ENCODE measurements around the gene NELFCD.
"Not testable (repeated sequence)": the region's sequence is repeated elsewhere in the genome, so short reads cannot be mapped to it uniquely, and the experiment has no call there.

NELFCD gene

GRCh38 chr20:58980711-58981627 is at the start of gene NELFCD:
Gene NELFCD (plus strand): TSS chr20:58981256. CDS start chr20:58981310, 54 bp downstream.
- H3K4me1 ChIP-seq (ENCODE audit: insufficient read depth, low read length) = peaks cover 11% of the 10 kb centered on the region
- H3K36me3 ChIP-seq (ENCODE audit: insufficient read depth, low read depth, low read length) = peaks cover 3% of the 10 kb centered on the region; the same call in 1 of the 2 replicates
- no peaks in the 10 kb centered on the region; the same call in 1 of the 2 replicates for H3K27me3 ChIP-seq (ENCODE audit: insufficient read depth, low read length)
- peak within 1 kb of the TSS; percentile 64 for H3K27ac ChIP-seq (ENCODE audit: low read length)
- peak within 1 kb of the TSS; percentile 91 for H3K4me3 ChIP-seq (ENCODE audit: low read length)
- H3K9ac ChIP-seq (ENCODE audit: low read depth, low read length) = peak within 1 kb of the TSS; percentile 91
- H3K9me3 ChIP-seq (ENCODE audit: insufficient read depth, low read depth, low read length) = no peaks in the 10 kb centered on the region

DNA sequence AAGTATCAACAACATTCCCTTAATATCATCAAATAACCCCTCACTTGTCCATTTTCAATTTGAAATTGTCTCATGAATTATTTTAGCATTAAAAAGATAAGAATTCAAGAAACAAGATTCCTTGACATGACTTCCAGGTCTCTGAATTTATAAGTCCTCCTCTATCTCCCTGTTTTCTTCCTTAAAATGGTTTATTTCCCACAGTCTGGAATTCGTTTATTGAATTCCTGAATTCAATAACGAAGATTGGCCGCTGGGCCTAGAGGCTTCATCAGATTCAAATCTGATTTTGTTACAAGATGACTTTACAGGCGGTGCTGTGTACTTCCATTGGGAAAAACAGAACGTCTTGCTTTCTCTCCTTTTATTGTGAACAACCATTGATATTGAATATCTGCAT is 48.9 kb upstream of the NELFCD start:
- H3K9ac ChIP-seq (ENCODE audit: low read depth, low read length) = no peak overlapping the region
- H3K4me1 ChIP-seq (ENCODE audit: insufficient read depth, low read length) = no peaks in the 10 kb centered on the region
- H3K9me3 ChIP-seq (ENCODE audit: insufficient read depth, low read depth, low read length) = peaks cover 6% of the 10 kb centered on the region; the same call in 1 of the 2 replicates
- H3K27ac ChIP-seq (ENCODE audit: low read length) = no peak overlapping the region
- no peaks in the 10 kb centered on the region for H3K27me3 ChIP-seq (ENCODE audit: insufficient read depth, low read length)
- no peak overlapping the region for H3K4me3 ChIP-seq (ENCODE audit: low read length)
- H3K36me3 ChIP-seq (ENCODE audit: insufficient read depth, low read depth, low read length) = no peaks in the 10 kb centered on the region

DNA sequence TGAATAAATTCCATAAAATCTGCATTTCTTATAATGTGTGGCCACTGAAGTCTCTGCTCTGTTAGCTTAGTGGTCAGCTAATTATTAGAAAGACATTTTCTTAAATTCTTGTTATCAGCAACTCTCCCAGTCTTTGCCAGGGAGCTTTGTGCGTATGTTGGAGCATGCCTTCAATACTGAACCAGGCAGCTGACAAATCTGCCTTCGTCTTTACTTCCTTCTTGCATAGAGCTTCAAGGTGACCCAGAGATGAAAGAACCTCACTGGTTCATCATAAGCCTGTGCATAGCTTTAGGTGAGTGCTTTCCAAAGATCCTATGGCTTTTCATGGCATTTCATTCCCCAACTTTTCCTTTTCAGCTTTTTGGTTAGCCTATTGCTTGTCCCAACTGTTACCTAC is 43.0 kb upstream of the NELFCD start:
- H3K4me3 ChIP-seq (ENCODE audit: low read length) = no peak overlapping the region
- H3K9me3 ChIP-seq (ENCODE audit: insufficient read depth, low read depth, low read length) = peaks cover 6% of the 10 kb centered on the region; the same call in 1 of the 2 replicates
- no peaks in the 10 kb centered on the region for H3K4me1 ChIP-seq (ENCODE audit: insufficient read depth, low read length)
- no peaks in the 10 kb centered on the region for H3K27me3 ChIP-seq (ENCODE audit: insufficient read depth, low read length)
- H3K27ac ChIP-seq (ENCODE audit: low read length) = no peak overlapping the region
- no peaks in the 10 kb centered on the region for H3K36me3 ChIP-seq (ENCODE audit: insufficient read depth, low read depth, low read length)
- H3K9ac ChIP-seq (ENCODE audit: low read depth, low read length) = no peak overlapping the region

- H3K4me3 ChIP-seq (ENCODE audit: low read length) = no peak overlapping the region
- H3K9me3 ChIP-seq (ENCODE audit: insufficient read depth, low read depth, low read length) = peaks cover 6% of the 10 kb centered on the region; the same call in 1 of the 2 replicates
- H3K27me3 ChIP-seq (ENCODE audit: insufficient read depth, low read length) = no peaks in the 10 kb centered on the region
- H3K27ac ChIP-seq (ENCODE audit: low read length) = no peak overlapping the region
- no peaks in the 10 kb centered on the region for H3K4me1 ChIP-seq (ENCODE audit: insufficient read depth, low read length)
- H3K36me3 ChIP-seq (ENCODE audit: insufficient read depth, low read depth, low read length) = no peaks in the 10 kb centered on the region
- H3K9ac ChIP-seq (ENCODE audit: low read depth, low read length) = no peak overlapping the region
Measured at GRCh38 chr20:58938541-58938940, 42.5 kb upstream of the NELFCD start.

DNA sequence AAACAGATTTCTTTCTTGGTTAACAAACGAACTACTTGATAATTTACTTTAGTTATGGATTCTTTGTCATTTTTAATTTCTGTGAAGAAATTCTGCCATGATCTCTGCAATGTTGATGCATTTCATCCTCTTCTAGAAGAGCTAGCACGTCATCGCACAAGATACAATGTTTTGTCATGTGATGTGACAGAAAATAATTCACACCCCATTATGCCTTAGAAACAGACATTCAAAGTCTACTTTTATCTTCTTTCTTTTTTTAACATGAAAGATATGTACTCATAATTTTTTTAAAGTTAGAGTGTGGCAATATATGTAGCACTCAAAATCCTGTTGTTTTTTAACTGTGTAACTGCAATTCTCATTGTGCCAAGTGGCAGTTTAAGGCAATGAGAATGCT is 39.6 kb upstream of the NELFCD start:
- Histone ChIP-seq H3K27me3 (ENCODE audit: insufficient read depth, low read length) (no peaks in the 10 kb centered on the region), H3K4me3 (ENCODE audit: low read length) (no peak overlapping the region), H3K4me1 (ENCODE audit: insufficient read depth, low read length) (no peaks in the 10 kb centered on the region), H3K9me3 (ENCODE audit: insufficient read depth, low read depth, low read length) (0 out of 2 replicates have a peak, but pooled peaks cover under 1% of the 10 kb centered on the region), H3K9ac (ENCODE audit: low read depth, low read length) (no peak overlapping the region), H3K27ac (ENCODE audit: low read length) (no peak overlapping the region), H3K36me3 (ENCODE audit: insufficient read depth, low read depth, low read length) (no peaks in the 10 kb centered on the region)

GRCh38 chr20:58942549-58942948 is 38.5 kb upstream of the NELFCD start:
- Histone ChIP-seq H3K9ac (ENCODE audit: low read depth, low read length) (no peak overlapping the region), H3K27ac (ENCODE audit: low read length) (no peak overlapping the region), H3K9me3 (ENCODE audit: insufficient read depth, low read depth, low read length) (no peaks in the 10 kb centered on the region)

DNA sequence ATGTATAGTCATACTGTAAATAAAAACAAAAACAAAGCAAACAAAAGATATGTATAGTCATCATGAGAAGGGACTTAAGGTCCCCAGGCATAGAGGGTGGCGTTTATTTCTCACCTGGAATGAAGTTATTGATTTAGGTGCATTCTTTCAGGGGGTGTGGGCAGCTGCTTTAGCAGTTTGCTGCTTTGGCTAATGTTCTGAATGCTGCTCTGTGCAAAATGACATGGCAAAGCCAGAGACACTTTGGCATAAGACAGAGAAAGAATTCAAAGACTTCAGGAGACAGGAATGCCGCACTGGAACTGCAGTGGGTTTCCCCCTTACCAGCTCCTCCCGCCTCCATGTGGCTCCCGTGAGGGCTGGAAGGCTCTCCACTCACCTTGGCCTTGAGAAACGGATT is 36.4 kb upstream of the NELFCD start:
- no peak overlapping the region for H3K27ac ChIP-seq (ENCODE audit: low read length)
- H3K9me3 ChIP-seq (ENCODE audit: insufficient read depth, low read depth, low read length) = no peaks in the 10 kb centered on the region
- no peaks in the 10 kb centered on the region for H3K36me3 ChIP-seq (ENCODE audit: insufficient read depth, low read depth, low read length)
- no peak overlapping the region for H3K9ac ChIP-seq (ENCODE audit: low read depth, low read length)
- H3K27me3 ChIP-seq (ENCODE audit: insufficient read depth, low read length) = no peaks in the 10 kb centered on the region
- H3K4me3 ChIP-seq (ENCODE audit: low read length) = no peak overlapping the region
- no peaks in the 10 kb centered on the region for H3K4me1 ChIP-seq (ENCODE audit: insufficient read depth, low read length)

More at GRCh38 chr20:58942549-58942948, 38.5 kb upstream of the NELFCD start:
- no peaks in the 10 kb centered on the region for H3K36me3 ChIP-seq (ENCODE audit: insufficient read depth, low read depth, low read length)
- no peak overlapping the region for H3K4me3 ChIP-seq (ENCODE audit: low read length)
- no peaks in the 10 kb centered on the region for H3K4me1 ChIP-seq (ENCODE audit: insufficient read depth, low read length)
- no peaks in the 10 kb centered on the region for H3K27me3 ChIP-seq (ENCODE audit: insufficient read depth, low read length)

- Histone ChIP-seq H3K4me3 (ENCODE audit: low read length) (no peak overlapping the region), H3K9me3 (ENCODE audit: insufficient read depth, low read depth, low read length) (no peaks in the 10 kb centered on the region), H3K27me3 (ENCODE audit: insufficient read depth, low read length) (no peaks in the 10 kb centered on the region), H3K4me1 (ENCODE audit: insufficient read depth, low read length) (no peaks in the 10 kb centered on the region), H3K36me3 (ENCODE audit: insufficient read depth, low read depth, low read length) (no peaks in the 10 kb centered on the region), H3K9ac (ENCODE audit: low read depth, low read length) (no peak overlapping the region), H3K27ac (ENCODE audit: low read length) (no peak overlapping the region)
Measured at GRCh38 chr20:58945965-58946631, 35.0 kb upstream of the NELFCD start.

DNA sequence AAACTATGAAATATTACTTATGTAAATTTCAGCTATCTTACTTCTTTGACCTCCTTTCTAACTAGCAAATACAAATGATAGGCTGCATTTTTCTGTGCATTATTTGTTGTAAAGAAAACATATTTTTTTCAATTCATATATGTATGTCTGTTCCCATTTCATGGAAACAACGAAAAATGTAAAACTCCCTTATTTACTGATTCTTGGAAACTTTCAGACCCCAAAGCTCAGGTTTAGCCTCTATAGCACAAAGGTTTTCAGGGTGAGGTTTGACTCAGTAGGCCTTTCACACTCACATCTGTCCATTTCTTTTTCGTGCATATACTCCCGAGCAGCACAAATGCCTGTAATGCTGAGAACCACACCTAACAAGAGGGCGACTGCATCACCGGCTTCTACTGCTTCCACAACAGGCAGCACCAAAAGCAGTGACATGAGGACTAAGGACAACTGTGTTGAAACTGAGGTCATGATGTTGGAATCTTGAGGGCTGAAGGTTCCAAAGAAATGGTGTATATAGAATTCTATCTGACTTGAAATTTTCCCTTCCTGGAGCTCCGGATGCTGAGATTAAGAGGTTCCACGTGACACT is 33.2 kb upstream of the NELFCD start:
- not testable (repeated sequence) for H3K27me3 ChIP-seq (ENCODE audit: insufficient read depth, low read length); H3K4me1 ChIP-seq (ENCODE audit: insufficient read depth, low read length); H3K9ac ChIP-seq (ENCODE audit: low read depth, low read length); H3K4me3 ChIP-seq (ENCODE audit: low read length); H3K27ac ChIP-seq (ENCODE audit: low read length); H3K36me3 ChIP-seq (ENCODE audit: insufficient read depth, low read depth, low read length); H3K9me3 ChIP-seq (ENCODE audit: insufficient read depth, low read depth, low read length)

DNA sequence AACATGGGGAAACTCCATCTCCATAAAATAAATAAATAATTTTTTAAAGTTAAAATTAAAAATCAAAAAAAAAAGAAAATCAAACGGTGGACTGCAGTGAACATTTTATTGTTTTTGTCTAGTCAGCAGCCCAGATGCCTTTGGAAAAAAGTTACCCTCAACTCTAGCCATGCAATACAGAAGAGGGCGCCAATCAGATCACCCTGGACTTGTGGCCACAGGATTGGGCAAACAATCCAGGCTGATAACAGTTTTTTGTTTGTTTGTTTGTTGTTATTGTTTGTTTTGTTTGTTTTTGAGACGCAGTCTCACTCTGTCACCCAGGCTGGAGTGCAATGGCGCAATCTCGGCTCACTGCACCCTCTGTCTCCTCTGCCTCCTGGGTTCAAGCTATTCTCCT is 30.5 kb upstream of the NELFCD start:
- Histone ChIP-seq H3K9ac (ENCODE audit: low read depth, low read length) (no peak overlapping the region), H3K36me3 (ENCODE audit: insufficient read depth, low read depth, low read length) (no peaks in the 10 kb centered on the region), H3K4me3 (ENCODE audit: low read length) (no peak overlapping the region), H3K9me3 (ENCODE audit: insufficient read depth, low read depth, low read length) (no peaks in the 10 kb centered on the region), H3K27me3 (ENCODE audit: insufficient read depth, low read length) (no peaks in the 10 kb centered on the region), H3K4me1 (ENCODE audit: insufficient read depth, low read length) (no peaks in the 10 kb centered on the region), H3K27ac (ENCODE audit: low read length) (no peak overlapping the region)

DNA sequence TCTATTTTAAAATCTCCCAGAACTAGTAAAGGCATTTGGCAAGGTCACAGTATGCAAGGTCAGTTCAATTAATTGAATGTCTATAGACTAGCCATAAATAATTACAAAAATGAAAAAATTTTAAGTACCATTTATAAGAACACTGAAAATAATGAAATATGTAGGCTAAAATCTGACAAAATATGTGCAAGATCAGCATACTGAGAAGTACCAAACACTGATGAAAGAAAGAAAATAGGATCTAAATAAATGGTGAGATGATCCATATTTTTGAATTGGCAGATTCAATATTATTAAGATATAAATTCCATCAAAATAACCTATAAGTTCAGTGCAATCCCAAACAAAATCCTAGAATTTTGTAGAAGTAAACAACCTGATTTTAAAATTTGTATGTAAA is 28.0 kb upstream of the NELFCD start:
- Histone ChIP-seq H3K9me3 (ENCODE audit: insufficient read depth, low read depth, low read length) (no peaks in the 10 kb centered on the region), H3K4me3 (ENCODE audit: low read length) (no peak overlapping the region), H3K27ac (ENCODE audit: low read length) (no peak overlapping the region), H3K4me1 (ENCODE audit: insufficient read depth, low read length) (no peaks in the 10 kb centered on the region), H3K9ac (ENCODE audit: low read depth, low read length) (no peak overlapping the region), H3K36me3 (ENCODE audit: insufficient read depth, low read depth, low read length) (no peaks in the 10 kb centered on the region), H3K27me3 (ENCODE audit: insufficient read depth, low read length) (no peaks in the 10 kb centered on the region)

All from iPS-20b (cell line).